ENCODE data around the gene AZGP1. TPM values are rescaled to one million over a fixed set of nuclear protein-coding genes. Genes with fewer than 3 reads are reported as not detected.
"Not testable (repeated sequence)": the region's sequence is repeated elsewhere in the genome, so short reads cannot be mapped to it uniquely, and the experiment has no call there.

AZGP1 gene
- 1.9 TPM for total RNA-seq
- 9.3 TPM for polyA plus RNA-seq

GRCh38 chr7:99975782-99976521 is at the start of gene AZGP1:
Gene AZGP1, minus strand, starts transcription at chr7:99976031. Its CDS starts 11 bp downstream, at chr7:99976020.
- Histone ChIP-seq H3K27ac (ENCODE audit: low read depth) (no peak within 1 kb of the TSS), H3K36me3 (ENCODE audit: insufficient read depth) (no peaks in the 10 kb centered on the region), H3K4me3 (ENCODE audit: low read depth, low read length) (no peak within 1 kb of the TSS), H3K4me1 (ENCODE audit: insufficient read depth) (no peaks in the 10 kb centered on the region)
- WGBS, result 63% methylated on average over 5 of the region's 5 CpGs
- no peak for DNase-seq (ENCODE audit: extremely low spot score)

GRCh38 chr7:100024020-100024619 is 48.3 kb upstream of the AZGP1 start:
- WGBS, result 91% methylated on average over 12 of the region's 12 CpGs
- Histone ChIP-seq H3K4me1 (ENCODE audit: insufficient read depth) (no peaks in the 10 kb centered on the region), H3K4me3 (ENCODE audit: low read depth, low read length) (no peak overlapping the region), H3K27ac (ENCODE audit: low read depth) (no peak overlapping the region), H3K36me3 (ENCODE audit: insufficient read depth) (peaks cover 4% of the 10 kb centered on the region)
- DNase-seq (ENCODE audit: extremely low spot score), result no peak

- WGBS, result 95% methylated on average over 12 of the region's 12 CpGs
- no peak overlapping the region for H3K4me3 ChIP-seq (ENCODE audit: low read depth, low read length)
- H3K4me1 ChIP-seq (ENCODE audit: insufficient read depth), result no peaks in the 10 kb centered on the region
- no peak overlapping the region for H3K27ac ChIP-seq (ENCODE audit: low read depth)
- no peak for DNase-seq (ENCODE audit: extremely low spot score)
- H3K36me3 ChIP-seq (ENCODE audit: insufficient read depth), result peaks cover 4% of the 10 kb centered on the region
Observed at GRCh38 chr7:100023526-100023925, 47.7 kb upstream of the AZGP1 start.

- 74% methylated on average over 5 of the region's 5 CpGs for WGBS
- no peak for DNase-seq (ENCODE audit: extremely low spot score)
- H3K4me1 ChIP-seq (ENCODE audit: insufficient read depth), result no peaks in the 10 kb centered on the region
- H3K27ac ChIP-seq (ENCODE audit: low read depth), result no peak overlapping the region
- H3K4me3 ChIP-seq (ENCODE audit: low read depth, low read length), result no peak overlapping the region
- H3K36me3 ChIP-seq (ENCODE audit: insufficient read depth), result peaks cover 4% of the 10 kb centered on the region
Observed at GRCh38 chr7:100022621-100023020, 46.8 kb upstream of the AZGP1 start.

GRCh38 chr7:100021297-100021696 is 45.5 kb upstream of the AZGP1 start:
- Histone ChIP-seq H3K36me3 (ENCODE audit: insufficient read depth) (peaks cover 4% of the 10 kb centered on the region), H3K4me1 (ENCODE audit: insufficient read depth) (no peaks in the 10 kb centered on the region), H3K4me3 (ENCODE audit: low read depth, low read length) (no peak overlapping the region), H3K27ac (ENCODE audit: low read depth) (no peak overlapping the region)
- 91% methylated on average over 3 of the region's 3 CpGs for WGBS
- DNase-seq (ENCODE audit: extremely low spot score), result no peak

GRCh38 chr7:100019908-100020307 is 44.1 kb upstream of the AZGP1 start:
- no peak overlapping the region for H3K4me3 ChIP-seq (ENCODE audit: low read depth, low read length)
- WGBS, result 74% methylated on average over 7 of the region's 7 CpGs
- H3K4me1 ChIP-seq (ENCODE audit: insufficient read depth), result no peaks in the 10 kb centered on the region
- peaks cover 3% of the 10 kb centered on the region for H3K36me3 ChIP-seq (ENCODE audit: insufficient read depth)
- DNase-seq (ENCODE audit: extremely low spot score), result no peak
- no peak overlapping the region for H3K27ac ChIP-seq (ENCODE audit: low read depth)

- no peak for DNase-seq (ENCODE audit: extremely low spot score)
- Histone ChIP-seq H3K4me3 (ENCODE audit: low read depth, low read length) (no peak overlapping the region), H3K36me3 (ENCODE audit: insufficient read depth) (no peaks in the 10 kb centered on the region), H3K4me1 (ENCODE audit: insufficient read depth) (no peaks in the 10 kb centered on the region), H3K27ac (ENCODE audit: low read depth) (no peak overlapping the region)
- 92% methylated on average over 5 of the region's 5 CpGs for WGBS
Observed at GRCh38 chr7:100017875-100018274, 42.0 kb upstream of the AZGP1 start.

- DNase-seq (ENCODE audit: extremely low spot score), result no peak
- Histone ChIP-seq H3K4me3 (ENCODE audit: low read depth, low read length) (no peak overlapping the region), H3K27ac (ENCODE audit: low read depth) (no peak overlapping the region), H3K36me3 (ENCODE audit: insufficient read depth) (no peaks in the 10 kb centered on the region), H3K4me1 (ENCODE audit: insufficient read depth) (no peaks in the 10 kb centered on the region)
- WGBS, result 65% methylated on average over 11 of the region's 11 CpGs
Observed at GRCh38 chr7:100017300-100017699, 41.5 kb upstream of the AZGP1 start.

GRCh38 chr7:100016215-100016901 is 40.5 kb upstream of the AZGP1 start:
- Histone ChIP-seq H3K4me1 (ENCODE audit: insufficient read depth) (no peaks in the 10 kb centered on the region), H3K4me3 (ENCODE audit: low read depth, low read length) (peak overlapping the region; percentile 100), H3K36me3 (ENCODE audit: insufficient read depth) (no peaks in the 10 kb centered on the region), H3K27ac (ENCODE audit: low read depth) (peak overlapping the region; percentile 97)
- 22% methylated on average over 11 of the region's 11 CpGs for WGBS
- no peak for DNase-seq (ENCODE audit: extremely low spot score)

GRCh38 chr7:100015232-100016214 is 39.7 kb upstream of the AZGP1 start, which contains the start of gene ZKSCAN1:
Gene ZKSCAN1, plus strand, starts transcription at chr7:100015596. Its CDS starts 7,911 bp downstream, at chr7:100023507.
- Histone ChIP-seq H3K36me3 (ENCODE audit: insufficient read depth) (no peaks in the 10 kb centered on the region), H3K27ac (ENCODE audit: low read depth) (peak within 1 kb of the TSS; percentile 97), H3K4me1 (ENCODE audit: insufficient read depth) (no peaks in the 10 kb centered on the region), H3K4me3 (ENCODE audit: low read depth, low read length) (peak within 1 kb of the TSS; percentile 100)
- DNase-seq (ENCODE audit: extremely low spot score), result peak; percentile 78
- WGBS, result 2% methylated on average over 70 of the region's 70 CpGs

- 76% methylated on average over 3 of the region's 3 CpGs for WGBS
- H3K36me3 ChIP-seq (ENCODE audit: insufficient read depth), result no peaks in the 10 kb centered on the region
- H3K4me1 ChIP-seq (ENCODE audit: insufficient read depth), result no peaks in the 10 kb centered on the region
- H3K4me3 ChIP-seq (ENCODE audit: low read depth, low read length), result no peak overlapping the region
- H3K27ac ChIP-seq (ENCODE audit: low read depth), result no peak overlapping the region
- no peak for DNase-seq (ENCODE audit: extremely low spot score)
Observed at GRCh38 chr7:100013328-100013676, 37.5 kb upstream of the AZGP1 start.

GRCh38 chr7:100012385-100013327 is 36.8 kb upstream of the AZGP1 start:
- not testable (repeated sequence) for H3K4me3 ChIP-seq (ENCODE audit: low read depth, low read length); H3K36me3 ChIP-seq (ENCODE audit: insufficient read depth); H3K27ac ChIP-seq (ENCODE audit: low read depth); DNase-seq (ENCODE audit: extremely low spot score); H3K4me1 ChIP-seq (ENCODE audit: insufficient read depth)
- WGBS, result 67% methylated on average over 14 of the region's 14 CpGs
